ENCODE results near the gene ADAMTS8.

Gene ADAMTS8

DNA sequence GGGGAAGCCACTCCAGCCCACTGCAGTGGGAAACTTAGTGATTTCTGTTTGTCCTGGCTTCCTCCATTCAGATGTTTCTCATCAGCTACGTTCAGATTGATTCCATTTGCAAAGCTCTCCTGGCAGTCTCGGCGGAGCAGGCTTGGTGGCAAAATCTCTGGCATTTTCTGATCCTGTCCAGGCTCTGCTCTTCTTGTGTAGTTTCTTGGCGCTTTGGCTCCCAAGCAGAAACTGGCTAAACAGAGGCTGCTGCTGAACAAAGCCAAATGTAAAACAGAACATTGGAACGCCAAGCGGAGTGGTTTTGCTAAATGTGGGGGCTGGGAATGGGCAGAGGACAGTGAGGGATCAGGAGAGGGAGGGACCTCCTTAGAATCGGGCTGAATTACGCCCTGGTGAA is 36.7 kb downstream of the ADAMTS8 start:
- FAIRE-seq: no peak

DNA sequence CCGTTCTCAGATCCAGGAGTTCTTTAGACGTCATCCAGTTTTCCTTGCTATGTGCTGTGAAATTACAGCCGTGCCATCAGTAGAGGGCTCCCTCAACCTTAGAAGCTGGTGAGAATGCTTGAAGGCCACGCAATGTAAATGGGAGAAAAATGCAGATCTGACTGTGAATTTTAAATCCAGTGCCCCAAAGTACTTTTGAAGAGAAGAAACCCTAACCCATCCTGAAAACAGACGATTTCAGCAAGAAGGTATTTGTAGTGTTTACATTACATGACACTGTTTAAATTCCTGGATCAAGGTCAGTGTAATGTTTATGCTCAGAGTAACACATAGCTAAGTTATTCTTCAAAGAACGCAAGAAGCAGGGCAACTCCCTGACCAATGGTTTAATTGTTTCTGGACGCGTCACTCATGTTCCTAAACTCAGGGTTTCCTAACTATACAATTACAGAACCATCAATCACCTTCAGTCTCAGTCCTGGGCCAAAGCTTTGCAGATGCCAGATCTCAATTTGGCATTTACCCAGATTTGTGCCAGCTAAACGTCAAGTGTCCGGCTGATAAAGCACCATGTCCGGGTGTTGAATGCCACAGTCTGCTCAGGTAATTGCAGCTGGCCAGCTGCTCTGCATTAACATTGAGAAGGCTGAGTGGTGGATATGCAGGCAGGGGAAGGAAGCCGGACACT is 38.2 kb downstream of the ADAMTS8 start:
- no peak for FAIRE-seq

DNA sequence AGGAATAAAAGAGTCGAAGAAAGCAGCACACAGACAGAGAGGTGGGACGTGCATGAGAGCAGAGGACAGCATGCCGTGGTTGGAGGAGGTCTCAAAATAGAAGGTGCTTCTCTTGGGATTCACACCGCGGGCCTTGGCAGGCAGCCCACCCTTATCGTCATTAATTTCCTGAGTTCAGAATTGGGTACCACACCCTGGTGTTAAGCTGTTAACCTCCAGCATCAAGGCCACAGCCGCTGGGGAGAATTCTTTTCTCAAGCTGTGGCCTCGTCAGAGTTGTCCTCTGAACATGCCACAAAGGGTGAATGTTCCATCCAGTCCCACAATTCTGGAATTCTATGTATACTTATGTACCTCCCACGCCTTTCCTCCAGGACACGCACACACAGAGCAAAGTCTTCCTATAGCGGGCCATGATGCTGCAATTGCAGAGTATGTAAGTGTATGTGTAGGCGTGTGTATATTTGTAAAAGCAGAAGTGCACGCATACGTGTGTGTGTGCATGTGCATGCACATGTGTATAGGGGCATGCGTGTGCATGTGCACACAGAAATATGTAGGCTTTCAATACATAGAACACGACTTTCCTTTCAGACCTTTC is 39.0 kb downstream of the ADAMTS8 start:
- FAIRE-seq: no peak

DNA sequence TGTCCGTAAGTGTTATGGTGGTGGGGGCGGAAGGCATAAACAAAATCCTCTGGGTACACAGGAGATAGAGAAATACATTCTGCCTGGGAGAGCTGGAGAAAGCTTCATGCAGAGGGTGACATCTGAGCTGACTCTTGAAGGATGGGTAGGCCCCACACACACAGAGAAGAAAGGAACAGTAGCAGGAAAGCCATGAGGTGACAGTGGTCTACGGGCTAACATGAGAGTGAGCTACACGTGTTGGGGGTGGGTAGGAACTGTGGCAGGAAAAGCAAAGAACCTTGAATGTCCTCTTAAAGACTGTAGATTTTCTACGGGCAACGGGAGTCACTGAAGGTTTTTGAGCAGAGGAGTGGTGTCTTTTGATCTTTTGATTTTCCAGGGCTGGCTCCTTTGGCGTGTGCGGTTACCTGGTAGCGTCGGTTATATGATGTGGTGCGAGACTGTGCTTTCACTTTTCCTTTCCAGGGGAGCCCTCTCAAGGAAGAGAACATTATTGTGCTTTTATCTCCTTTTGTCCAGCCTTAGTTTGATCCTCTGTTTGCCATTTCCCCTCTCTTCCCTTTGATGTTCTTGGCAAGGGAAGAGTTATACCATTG is 39.7 kb downstream of the ADAMTS8 start:
- no peak for FAIRE-seq

DNA sequence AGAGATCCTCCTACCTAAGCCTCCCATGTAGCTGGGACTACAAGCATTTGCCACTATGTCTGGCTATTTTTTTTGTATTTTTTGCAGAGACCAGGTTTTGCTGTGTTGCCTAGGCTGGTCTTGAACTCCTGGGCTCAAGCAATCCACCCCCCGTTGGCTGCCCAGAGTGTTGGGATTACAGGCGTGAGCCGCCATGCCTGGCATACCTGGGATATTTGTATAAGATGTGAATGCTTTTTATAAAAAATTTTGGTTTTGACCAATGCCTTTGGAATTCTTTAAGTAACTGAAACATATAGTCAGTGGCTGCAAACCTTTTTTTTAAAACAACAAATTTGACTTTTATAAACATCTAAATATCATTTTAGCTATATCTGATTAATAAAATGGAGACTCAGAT is 42.4 kb downstream of the ADAMTS8 start:
- FAIRE-seq: no peak

DNA sequence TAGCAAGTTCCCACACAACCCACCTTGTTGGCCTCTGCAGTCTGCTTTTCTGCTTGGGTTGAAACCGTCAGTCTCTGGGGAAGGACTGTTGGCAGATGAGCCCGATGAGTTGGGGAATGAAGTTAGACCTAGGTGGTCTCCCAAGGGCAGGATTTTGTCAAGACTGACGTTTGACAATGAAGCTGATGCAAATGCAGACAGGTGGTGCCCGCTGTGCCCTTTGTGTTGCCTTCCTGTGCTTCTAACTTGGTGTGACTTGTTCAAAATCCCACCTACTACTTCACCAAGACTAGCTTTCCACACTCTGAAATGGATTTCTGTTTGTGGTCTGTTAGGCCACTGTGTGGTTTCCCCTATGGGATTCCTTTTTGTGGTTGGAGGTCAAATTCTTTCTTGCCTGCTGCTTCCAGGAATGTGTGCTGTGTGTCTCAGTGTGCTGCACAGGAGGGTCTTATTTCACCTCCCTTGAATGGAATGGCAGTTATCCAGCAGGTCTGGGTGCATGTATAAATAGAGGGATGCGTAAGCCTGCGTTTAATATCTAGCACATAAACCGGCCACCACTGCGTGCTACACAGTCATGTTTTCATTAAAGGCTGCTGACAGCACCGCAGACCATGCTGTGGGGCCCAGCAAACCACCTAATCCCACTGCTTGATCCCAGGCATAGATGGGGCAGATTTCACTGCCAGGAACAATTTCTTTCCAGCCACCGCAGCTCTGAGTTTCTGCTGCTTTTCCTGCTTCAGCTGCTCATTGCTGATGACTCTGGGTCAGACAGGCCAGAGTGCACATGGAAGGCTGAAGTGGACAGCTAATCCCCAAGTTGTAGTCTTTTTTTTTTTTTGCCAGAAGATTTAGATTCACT is 44.8 kb downstream of the ADAMTS8 start:
- FAIRE-seq: no peak

DNA sequence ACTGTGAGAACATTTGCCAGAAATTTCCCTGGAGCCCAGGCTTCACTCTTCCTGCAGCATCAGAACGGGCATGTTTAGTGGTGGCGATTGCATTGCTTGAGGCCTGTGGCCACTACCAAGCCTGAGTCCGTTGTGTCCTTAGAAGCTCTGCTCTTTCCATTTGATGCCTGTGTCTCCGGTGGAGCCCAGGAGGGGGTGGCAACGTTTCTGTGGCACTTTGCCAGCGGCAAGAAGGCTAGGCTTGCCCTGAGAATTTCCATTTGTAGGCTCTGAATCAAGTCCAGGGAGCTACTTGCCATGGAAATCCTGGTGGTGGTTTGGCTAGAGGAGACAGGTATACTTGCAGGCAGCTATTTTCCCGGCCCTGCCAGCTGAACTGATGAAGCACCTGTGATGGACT is 47.1 kb downstream of the ADAMTS8 start:
- FAIRE-seq: no peak

DNA sequence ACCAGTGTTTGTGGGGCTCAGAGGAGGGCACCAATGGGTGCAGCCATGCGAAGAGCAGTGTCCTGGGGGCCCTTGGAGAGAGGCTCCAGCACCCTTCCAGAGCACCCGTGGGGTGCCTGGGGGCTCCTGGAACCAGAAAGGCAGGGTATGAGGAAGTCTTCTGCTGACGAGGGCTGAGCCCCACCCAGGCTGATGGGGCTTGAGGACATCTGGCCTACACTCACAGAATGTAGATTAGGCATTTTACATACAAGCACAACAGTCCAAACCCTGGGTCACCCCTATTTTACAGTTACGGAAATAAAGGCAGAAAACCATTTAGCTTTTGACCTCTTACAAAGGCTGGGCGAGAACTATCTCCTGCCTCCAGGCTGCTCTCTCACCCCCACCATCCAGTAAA is 47.6 kb downstream of the ADAMTS8 start:
- FAIRE-seq: no peak

DNA sequence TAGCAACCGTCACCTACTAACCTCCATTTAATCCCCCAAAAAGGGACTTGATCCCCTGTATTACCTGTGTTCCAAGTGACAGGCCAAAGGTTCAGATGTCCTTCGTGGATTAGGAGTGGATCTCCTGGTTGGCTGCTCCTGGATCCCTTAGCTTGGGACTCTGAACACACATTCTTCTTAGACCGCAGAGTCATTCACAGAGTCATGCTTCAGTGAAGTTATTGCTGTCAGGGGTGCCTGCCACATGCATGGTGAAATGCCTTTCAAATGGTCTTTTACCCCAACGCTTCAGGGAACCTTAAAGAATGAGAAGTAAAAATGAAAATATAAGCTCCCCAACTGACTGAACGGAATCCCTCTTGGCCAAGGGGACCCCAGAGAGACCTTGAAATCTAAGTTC is 49.1 kb downstream of the ADAMTS8 start:
- FAIRE-seq: no peak

DNA sequence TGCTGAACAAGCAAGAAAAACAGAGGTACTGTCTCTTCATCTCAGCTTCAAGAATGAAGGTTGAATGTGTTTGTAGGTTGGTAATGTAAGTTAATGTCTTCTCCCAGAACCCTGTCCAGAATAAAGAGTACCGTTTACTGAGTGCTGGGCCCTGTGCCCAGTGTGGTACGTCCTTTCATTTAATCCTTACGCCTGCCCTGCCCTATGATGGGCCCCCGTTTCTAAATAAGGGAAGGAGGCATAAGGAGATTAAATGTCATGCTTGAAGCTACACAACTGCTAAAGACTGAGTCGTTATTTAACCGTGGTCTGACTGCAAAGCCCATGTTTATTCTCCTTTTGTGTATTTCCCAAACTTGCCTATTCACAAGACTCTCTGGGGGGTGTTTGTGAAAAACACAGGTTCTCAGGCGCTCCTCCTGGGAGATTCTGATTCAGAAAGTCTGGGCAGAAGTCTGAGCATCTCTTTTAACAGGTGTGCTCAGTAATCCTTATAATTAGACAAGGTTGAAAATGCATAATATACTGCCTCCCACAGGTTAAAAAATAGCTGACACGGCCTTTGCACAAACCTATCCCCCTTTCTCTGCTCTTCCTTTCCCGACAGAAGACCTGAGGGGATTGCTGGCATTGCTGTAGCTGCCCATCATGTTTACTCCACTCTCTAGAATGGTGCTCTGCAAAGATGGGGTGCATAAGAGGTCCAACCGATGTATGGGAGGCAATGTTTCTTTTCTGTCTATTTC is 57.4 kb downstream of the ADAMTS8 start:
- no peak for FAIRE-seq

DNA sequence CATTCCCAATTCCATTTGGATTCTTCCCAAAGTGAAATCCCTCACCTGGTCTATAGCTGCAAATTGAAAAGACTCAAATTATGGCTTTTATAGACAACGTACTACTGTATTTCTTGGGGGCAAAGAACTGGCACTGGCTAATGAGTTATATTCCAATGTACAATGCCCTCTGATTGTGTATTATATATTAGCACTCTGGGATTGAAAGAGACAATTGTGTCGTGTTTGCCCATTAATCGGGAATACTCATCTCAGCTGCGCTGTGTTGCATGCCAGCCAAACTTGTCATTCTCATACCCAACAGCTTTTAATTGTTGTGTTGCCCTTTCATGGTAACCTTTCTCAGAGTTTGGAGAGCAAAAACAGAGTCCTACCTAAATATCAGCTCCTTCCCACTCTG is 58.7 kb downstream of the ADAMTS8 start:
- no peak for FAIRE-seq

DNA sequence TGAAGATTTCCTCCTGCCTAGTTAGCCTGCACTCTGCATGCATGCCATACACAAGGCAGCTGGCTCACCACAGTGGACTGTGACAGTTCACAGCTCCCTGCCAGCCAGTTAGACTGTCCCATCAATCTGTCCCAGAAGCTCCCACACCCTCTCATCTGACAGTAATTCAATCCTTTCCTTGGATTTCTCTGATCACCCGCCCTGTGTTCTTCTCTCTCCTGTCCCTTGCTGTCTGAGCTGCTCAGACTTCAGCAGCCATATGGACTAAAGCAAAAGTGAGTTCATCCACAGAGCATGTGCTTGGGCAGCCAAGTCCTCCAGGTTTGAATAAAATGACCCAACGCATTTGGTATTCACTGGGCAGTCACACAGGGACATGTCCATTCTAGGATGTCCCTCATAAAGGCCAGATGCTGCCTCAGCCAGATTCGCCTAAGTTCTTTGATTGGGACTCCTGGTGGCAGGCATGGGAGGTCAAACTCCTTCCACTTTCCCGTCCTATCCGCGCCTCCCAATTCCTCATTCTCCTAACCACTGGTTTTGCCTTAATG is 59.2 kb downstream of the ADAMTS8 start:
- FAIRE-seq: no peak

DNA sequence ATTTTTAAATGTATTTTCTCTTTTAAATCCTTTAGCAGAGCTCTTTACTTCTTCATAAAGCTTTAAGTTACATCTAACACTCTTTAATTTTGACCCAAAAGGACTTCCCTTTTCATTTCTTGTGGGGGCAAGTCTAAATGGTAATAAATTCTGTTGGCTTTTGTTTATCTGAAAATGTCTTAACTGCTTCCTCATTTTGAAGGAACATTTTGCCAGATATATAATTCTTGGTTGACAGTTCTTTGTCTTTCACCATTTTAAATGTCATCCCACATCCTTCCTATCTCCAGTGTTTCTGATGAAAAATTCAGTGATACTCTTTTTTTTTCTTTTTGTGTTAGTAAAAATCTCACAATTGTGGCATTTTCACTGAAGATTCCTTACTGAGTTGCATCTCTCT is 69.0 kb downstream of the ADAMTS8 start:
- no peak for FAIRE-seq

DNA sequence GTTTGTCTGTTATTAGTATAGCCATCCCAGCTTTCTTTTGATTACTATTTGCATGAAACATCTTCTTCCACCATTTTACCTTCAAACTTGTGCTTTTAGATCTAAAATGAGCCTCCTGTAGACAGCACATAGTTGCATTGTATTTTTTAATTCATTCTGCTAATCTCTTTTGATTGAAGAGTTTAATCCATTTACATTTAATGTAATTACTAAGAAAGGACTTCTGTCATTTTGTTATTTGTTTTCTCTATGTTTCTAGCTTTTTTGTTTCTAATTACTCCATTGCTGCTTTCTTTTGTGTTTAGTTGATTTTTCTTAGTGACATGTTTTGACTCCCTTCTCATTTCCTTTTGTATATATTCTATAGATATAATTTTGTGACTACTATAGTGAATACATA is 70.0 kb downstream of the ADAMTS8 start:
- no peak for FAIRE-seq
